CD4-positive, CD25-positive, alpha-beta regulatory T cell (primary cell): Measurements from ENCODE around the gene RIIAD1. TPM values are rescaled to one million over a fixed set of nuclear protein-coding genes. Genes with fewer than 3 reads are reported as not detected.

ENCODE experiments used
- polyA plus RNA-seq, 4 donors: library from polyadenylated mRNA; unstranded; fragments of 300-500 nt; fragmentation: Illumina TruSeq; gene quantifications; one replicate each; pipeline ENCODE4 v1.2.3, GENCODE V29; 2021
- total RNA-seq: library from RNA; stranded (reverse); gene quantifications from one replicate; pipeline ENCODE4 v1.2.3, GENCODE V29; 2022

The RIIAD1 gene
- total and polyA plus RNA-seq, 5 donors from 2014 or later, result not detected

Other genes with a start within 250 kb of the RIIAD1 start
- 0.37 TPM for gene CGN, start 210.1 kb upstream of the RIIAD1 start, total RNA-seq
- 1 to 10 TPM in 1 of 4 donors, under 1 TPM in 1, not detected in 2; 0.37 to 1.2 TPM for gene CGN, start 210.1 kb upstream of the RIIAD1 start, polyA plus RNA-seq
- 13.6 TPM for gene TUFT1, start 181.2 kb upstream of the RIIAD1 start, total RNA-seq
- 10 to 100 TPM; 10.2 to 13.6 (median 12.1) TPM for gene TUFT1, start 181.2 kb upstream of the RIIAD1 start, polyA plus RNA-seq
- gene SNX27, start 109.5 kb upstream of the RIIAD1 start, total RNA-seq, result 25.3 TPM
- gene SNX27, start 109.5 kb upstream of the RIIAD1 start, polyA plus RNA-seq, result 10 to 100 TPM; 10.4 to 12.7 (median 11.5) TPM
- not detected for gene CELF3, start 4.7 kb upstream of the RIIAD1 start, total RNA-seq
- not detected for gene CELF3, start 4.7 kb upstream of the RIIAD1 start, polyA plus RNA-seq
- gene MRPL9, start 42.0 kb downstream of the RIIAD1 start, total RNA-seq, result 87.5 TPM
- 100 to 1,000 TPM; 148 to 179 (median 166) TPM for gene MRPL9, start 42.0 kb downstream of the RIIAD1 start, polyA plus RNA-seq
- 12.6 TPM for gene TDRKH, start 69.0 kb downstream of the RIIAD1 start, total RNA-seq
- 10 to 100 TPM in 3 of 4 donors, 1 to 10 TPM in 1; 9.5 to 18.0 (median 14.3) TPM for gene TDRKH, start 69.0 kb downstream of the RIIAD1 start, polyA plus RNA-seq
- 0.22 TPM for gene LINGO4, start 83.9 kb downstream of the RIIAD1 start, total RNA-seq
- under 1 TPM in 2 of 4 donors, not detected in 2; 0.15 to 0.33 TPM for gene LINGO4, start 83.9 kb downstream of the RIIAD1 start, polyA plus RNA-seq
- gene RORC, start 110.3 kb downstream of the RIIAD1 start, total RNA-seq, result 6.2 TPM
- gene RORC, start 110.3 kb downstream of the RIIAD1 start, polyA plus RNA-seq, result 10 to 100 TPM; 10.6 to 16.7 (median 15.1) TPM
- gene C2CD4D, start 118.3 kb downstream of the RIIAD1 start, total RNA-seq, result 0.94 TPM
- gene C2CD4D, start 118.3 kb downstream of the RIIAD1 start, polyA plus RNA-seq, result 1 to 10 TPM; 1.3 to 4.0 (median 2.8) TPM
- not detected for gene THEM5, start 132.2 kb downstream of the RIIAD1 start, total RNA-seq
- gene THEM5, start 132.2 kb downstream of the RIIAD1 start, polyA plus RNA-seq, result under 1 TPM in 1 of 4 donors, not detected in 3; 0.25 TPM
- 69.5 TPM for gene THEM4, start 188.0 kb downstream of the RIIAD1 start, total RNA-seq
- 100 to 1,000 TPM in 3 of 4 donors, 10 to 100 TPM in 1; 99.1 to 146 (median 123) TPM for gene THEM4, start 188.0 kb downstream of the RIIAD1 start, polyA plus RNA-seq